Fibroblast of villous mesenchyme (primary cell): Measurements from ENCODE around the gene TRABD2B. TPM values are rescaled to one million over a fixed set of nuclear protein-coding genes. Genes with fewer than 3 reads are reported as not detected.

Source experiments
- DNase-seq: peaks from one replicate; pipeline ENCODE4 v3.0.0-alpha.2; 2010; ENCODE audit warnings: low read depth
- H3K4me3 ChIP-seq: 2 replicates; pipeline ENCODE4 v1.5.1; 2011; ENCODE audit warnings: low read depth, mild to moderate bottlenecking, low read length
- total RNA-seq: library from RNA; depleted of rRNA; stranded (reverse); fragments of >200 nt; gene quantifications from 2 replicates; pipeline ENCODE4 v1.2.3, GENCODE V29; 2012
- TF ChIP-seq, protein P1 (sequence below): IDR thresholded peaks from 2 replicates; pipeline ENCODE4 v1.5.1; 2012; ENCODE audit warnings: low read depth, mild to moderate bottlenecking, low read length; ENCODE audit not compliant: insufficient read depth

The TRABD2B gene
- total RNA-seq, 1 donor: not detected

DNA sequence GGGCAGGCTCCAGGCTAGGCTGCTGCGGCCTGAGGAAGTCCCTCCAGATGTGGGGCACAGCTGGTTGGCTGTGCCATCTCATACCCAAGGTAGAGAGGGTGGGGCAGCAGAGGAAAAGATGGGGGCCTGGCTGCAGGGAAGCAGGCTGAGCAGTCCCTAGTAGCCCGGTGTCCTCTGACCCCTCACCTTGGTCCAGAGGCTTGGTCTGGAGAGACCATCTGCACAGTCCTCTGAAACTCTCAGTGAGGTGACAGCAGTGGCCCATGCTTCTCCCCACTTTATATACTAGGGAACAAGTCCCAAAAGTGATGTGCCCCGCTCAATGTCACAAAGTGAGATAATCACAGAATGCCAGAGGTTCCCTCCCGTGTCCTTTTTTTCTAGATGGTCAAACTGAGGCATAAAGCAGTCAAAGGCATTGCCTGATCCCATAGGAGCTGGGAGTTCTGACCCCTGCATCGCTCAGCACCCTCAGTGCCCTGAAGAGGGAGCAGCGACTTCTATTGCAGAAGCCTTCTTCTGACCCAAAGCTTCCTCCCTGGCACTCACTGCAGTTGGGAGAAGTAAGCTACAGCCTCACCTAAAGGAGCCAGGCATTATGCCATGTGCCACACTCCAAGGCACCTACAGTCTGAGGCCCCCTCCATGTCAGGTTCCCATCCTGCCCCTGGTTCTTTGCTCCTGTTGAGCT is 45.5 kb downstream of the TRABD2B start:
- no peak for DNase-seq
- TF ChIP-seq, protein P1, sequence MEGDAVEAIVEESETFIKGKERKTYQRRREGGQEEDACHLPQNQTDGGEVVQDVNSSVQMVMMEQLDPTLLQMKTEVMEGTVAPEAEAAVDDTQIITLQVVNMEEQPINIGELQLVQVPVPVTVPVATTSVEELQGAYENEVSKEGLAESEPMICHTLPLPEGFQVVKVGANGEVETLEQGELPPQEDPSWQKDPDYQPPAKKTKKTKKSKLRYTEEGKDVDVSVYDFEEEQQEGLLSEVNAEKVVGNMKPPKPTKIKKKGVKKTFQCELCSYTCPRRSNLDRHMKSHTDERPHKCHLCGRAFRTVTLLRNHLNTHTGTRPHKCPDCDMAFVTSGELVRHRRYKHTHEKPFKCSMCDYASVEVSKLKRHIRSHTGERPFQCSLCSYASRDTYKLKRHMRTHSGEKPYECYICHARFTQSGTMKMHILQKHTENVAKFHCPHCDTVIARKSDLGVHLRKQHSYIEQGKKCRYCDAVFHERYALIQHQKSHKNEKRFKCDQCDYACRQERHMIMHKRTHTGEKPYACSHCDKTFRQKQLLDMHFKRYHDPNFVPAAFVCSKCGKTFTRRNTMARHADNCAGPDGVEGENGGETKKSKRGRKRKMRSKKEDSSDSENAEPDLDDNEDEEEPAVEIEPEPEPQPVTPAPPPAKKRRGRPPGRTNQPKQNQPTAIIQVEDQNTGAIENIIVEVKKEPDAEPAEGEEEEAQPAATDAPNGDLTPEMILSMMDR: peak; percentile 7
- no peak overlapping the region for H3K4me3 ChIP-seq

DNA sequence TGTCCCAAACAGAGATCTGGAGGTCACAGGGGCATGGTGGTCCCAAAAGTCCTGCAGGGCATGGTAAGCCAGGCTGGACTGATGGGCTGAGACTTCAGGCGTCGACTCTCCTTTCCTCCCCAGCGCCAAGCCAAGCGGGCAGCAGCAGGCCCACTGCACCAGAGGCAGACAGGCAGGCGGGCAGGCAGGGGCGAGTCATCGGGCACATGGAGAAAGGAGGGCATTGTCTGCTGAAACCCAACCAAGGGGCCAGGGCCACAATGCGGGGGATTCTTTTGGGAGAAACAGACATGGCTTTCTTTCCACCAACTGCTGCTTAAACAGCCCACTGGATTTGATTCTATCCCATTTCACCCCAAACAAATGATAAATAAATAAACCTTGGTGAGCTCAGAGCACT is 46.2 kb downstream of the TRABD2B start:
- DNase-seq: no peak
- no peak overlapping the region for H3K4me3 ChIP-seq
- TF ChIP-seq, protein P1: no peak

DNA sequence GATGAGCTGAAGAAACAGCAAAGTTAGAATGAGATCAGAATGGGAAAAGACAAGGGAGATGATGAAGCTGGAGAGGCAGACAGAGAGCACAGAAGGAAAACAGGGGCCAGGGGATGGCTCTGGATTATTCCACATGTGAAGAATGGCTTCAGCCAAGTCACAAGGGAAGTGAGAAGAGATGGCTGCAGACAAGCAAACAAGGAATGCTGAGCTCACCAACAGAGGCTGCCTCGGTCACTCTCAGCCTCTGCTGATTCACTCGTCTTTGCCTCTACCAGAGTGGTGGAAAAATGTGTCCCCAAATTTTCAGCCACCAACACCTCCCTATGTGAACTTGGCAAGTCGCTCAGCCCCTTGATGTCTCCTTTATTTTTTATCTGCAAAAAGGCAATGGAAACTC is 46.7 kb downstream of the TRABD2B start:
- TF ChIP-seq, protein P1: no peak
- DNase-seq: no peak
- no peak overlapping the region for H3K4me3 ChIP-seq

DNA sequence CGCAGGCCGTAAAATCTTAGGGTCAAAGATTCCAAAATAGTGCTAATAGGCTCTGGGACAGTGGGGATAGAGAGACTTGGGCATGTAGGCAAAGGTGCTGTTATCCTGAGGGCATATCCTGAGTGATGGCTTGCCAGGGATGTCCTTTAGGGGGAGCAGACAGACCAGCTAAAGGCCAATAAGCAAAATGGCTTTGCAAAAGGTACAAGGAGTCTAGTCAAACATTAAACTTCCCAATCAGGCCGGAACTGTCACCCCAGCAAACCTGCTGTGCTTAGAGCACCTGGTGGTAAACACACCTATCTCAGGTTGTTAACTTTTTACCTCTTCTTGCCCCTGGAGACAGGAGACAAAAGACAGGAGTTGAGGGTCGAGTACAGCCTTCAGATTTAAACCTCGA is 49.1 kb downstream of the TRABD2B start:
- TF ChIP-seq, protein P1: peak; percentile 28
- H3K4me3 ChIP-seq: no peak overlapping the region
- DNase-seq: no peak

DNA sequence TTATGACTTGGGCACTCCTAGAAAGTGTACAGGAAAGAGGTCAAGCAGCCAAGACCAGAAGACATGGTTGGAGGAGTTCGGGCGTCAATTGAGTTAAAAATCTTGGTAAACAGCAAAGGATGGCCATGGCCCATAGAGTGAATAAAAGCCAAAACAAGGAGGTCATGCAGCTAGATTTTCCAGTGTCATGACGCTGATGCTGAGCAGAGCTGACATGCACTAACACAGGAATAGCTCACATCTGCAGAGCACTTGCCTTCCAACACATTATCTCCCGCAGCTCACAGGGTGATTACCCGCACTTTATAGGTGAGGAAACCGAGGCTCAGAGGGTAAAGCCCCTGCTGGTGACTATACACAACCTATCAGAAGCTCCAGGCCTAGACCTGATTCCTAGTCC is 49.7 kb downstream of the TRABD2B start:
- no peak for DNase-seq
- H3K4me3 ChIP-seq: no peak overlapping the region
- TF ChIP-seq, protein P1: no peak

DNA sequence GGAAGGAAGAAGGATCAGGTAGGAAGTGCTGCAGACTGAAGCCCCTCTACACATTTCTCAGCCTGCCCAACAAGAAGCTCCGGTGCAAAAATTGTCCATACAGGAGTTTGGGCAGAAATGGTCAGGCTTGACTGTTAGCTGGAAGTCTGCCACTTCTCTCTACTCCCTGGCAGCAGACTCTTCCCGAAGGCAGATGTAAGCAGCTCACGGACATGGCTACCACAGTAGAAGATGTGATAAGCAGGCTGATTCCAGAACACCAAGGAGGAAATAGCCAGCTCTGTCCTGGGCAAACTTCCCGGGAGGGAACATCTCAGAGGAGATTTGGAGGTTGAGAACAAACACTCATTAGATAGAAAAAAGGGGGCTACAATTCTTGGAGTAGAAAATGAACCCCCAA is 52.6 kb downstream of the TRABD2B start:
- no peak for DNase-seq

DNA sequence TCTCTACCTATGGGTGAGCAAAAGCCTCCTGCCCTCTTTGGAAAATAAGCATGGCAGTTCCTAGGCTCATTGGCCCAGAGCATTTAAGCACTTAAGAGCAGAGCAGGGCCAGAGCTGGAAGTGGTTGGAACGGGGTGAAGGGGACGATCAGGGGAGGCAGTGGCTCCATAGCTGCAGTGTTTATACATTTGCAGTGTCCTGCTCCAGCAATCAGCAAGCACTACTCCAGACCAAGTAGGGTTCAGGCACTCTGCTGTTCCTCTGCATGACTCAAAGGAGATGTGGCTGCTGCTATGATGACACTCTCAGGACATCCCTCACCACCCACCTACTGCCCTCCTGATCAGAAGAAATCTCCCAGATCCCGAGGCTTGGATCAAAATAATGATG is 55.0 kb downstream of the TRABD2B start:
- DNase-seq: no peak
- TF ChIP-seq, protein P1: no peak
- no peak overlapping the region for H3K4me3 ChIP-seq

More for the DNA sequence above, 52.6 kb downstream of the TRABD2B start:
- H3K4me3 ChIP-seq: no peak overlapping the region
- TF ChIP-seq, protein P1: no peak
